Keratinocyte (primary cell): Measurements from ENCODE around the gene ST8SIA1. TPM values are rescaled to one million over a fixed set of nuclear protein-coding genes. Genes with fewer than 3 reads are reported as not detected.

Experiments
- DNase-seq: peaks from one replicate; pipeline ENCODE4 v3.0.0-alpha.2; 2011; ENCODE audit warnings: low read depth, missing footprints, low spot score
- FAIRE-seq: peaks from 2 replicates; lab custom pipeline; 2011; peaks lifted over from hg19 to GRCh38; lab: Jason Lieb, UNC
- H2AFZ ChIP-seq: 2 replicates; pipeline ENCODE4 v1.6.0; 2012; ENCODE audit warnings: low read length, control low read depth, inconsistent platforms; ENCODE audit not compliant: control insufficient read depth
- H3K27ac ChIP-seq: 2 replicates; pipeline ENCODE4 v1.5.1; 2011; ENCODE audit warnings: low read length; ENCODE audit not compliant: control insufficient read depth, insufficient read depth
- H3K27me3 ChIP-seq: 3 replicates; pipeline ENCODE4 v1.6.0; 2011; ENCODE audit warnings: low read length; ENCODE audit not compliant: control insufficient read depth, insufficient read depth; ENCODE audit errors: extremely low read depth
- H3K36me3 ChIP-seq, 2 experiments: 2 replicates in 1 of 2; 3 replicates in 1 of 2; pipeline ENCODE4 v1.5.1; 2011; ENCODE audit warnings: low read length in 2 of 2, mild to moderate bottlenecking in 1 of 2; ENCODE audit not compliant: control insufficient read depth in 2 of 2, insufficient read depth in 2 of 2; ENCODE audit errors: extremely low read depth in 1 of 2
- H3K4me1 ChIP-seq: 3 replicates; pipeline ENCODE4 v1.5.1; 2011; ENCODE audit warnings: low read length; ENCODE audit not compliant: control insufficient read depth, insufficient read depth; ENCODE audit errors: extremely low read depth
- H3K4me2 ChIP-seq: 3 replicates; pipeline ENCODE4 v1.6.0; 2011; ENCODE audit warnings: low read depth, low read length; ENCODE audit not compliant: control insufficient read depth, insufficient read depth; ENCODE audit errors: extremely low read depth
- H3K4me3 ChIP-seq, 3 experiments: fragments of 200-600 bp in 1 of 3; sonication (generic) in 1 of 3; 2 replicates in 2 of 3; 3 replicates in 1 of 3; pipeline ENCODE4 v1.5.1; 2011 to 2016; ENCODE audit warnings: low read length in 3 of 3, mild to moderate bottlenecking in 3 of 3, control low read depth in 2 of 3, inconsistent platforms in 1 of 3, low read depth in 1 of 3, mixed read lengths in 1 of 3, mixed run types in 1 of 3, moderate library complexity in 1 of 3; ENCODE audit not compliant: control insufficient read depth in 2 of 3, insufficient read depth in 2 of 3; ENCODE audit errors: extremely low read depth in 1 of 3
- H3K79me2 ChIP-seq: 2 replicates; pipeline ENCODE4 v1.6.0; 2012; ENCODE audit warnings: low read length; ENCODE audit not compliant: control insufficient read depth, insufficient read depth
- H3K9ac ChIP-seq: 3 replicates; pipeline ENCODE4 v1.6.0; 2011; ENCODE audit warnings: low read length; ENCODE audit not compliant: control insufficient read depth, insufficient read depth; ENCODE audit errors: extremely low read depth
- H3K9me1 ChIP-seq: 3 replicates; pipeline ENCODE4 v1.6.0; 2011; ENCODE audit warnings: low read length; ENCODE audit not compliant: control insufficient read depth, insufficient read depth; ENCODE audit errors: extremely low read depth
- H3K9me3 ChIP-seq: 2 replicates; pipeline ENCODE4 v1.5.1; 2012; ENCODE audit warnings: low read depth, low read length; ENCODE audit not compliant: control insufficient read depth
- H4K20me1 ChIP-seq: 3 replicates; pipeline ENCODE4 v1.6.0; 2011; ENCODE audit warnings: low read length; ENCODE audit not compliant: control insufficient read depth, insufficient read depth; ENCODE audit errors: extremely low read depth
- CTCF ChIP-seq, 3 experiments: IDR thresholded peaks in 1 of 3; conservative IDR thresholded peaks in 1 of 3; optimal IDR thresholded peaks in 1 of 3; 2 replicates in 2 of 3; 3 replicates in 1 of 3; pipeline versions ENCODE3 to v1.5.1; 2011; ENCODE audit warnings: low read length in 3 of 3, mild to moderate bottlenecking in 3 of 3, moderate library complexity in 2 of 3, control low read depth in 1 of 3, inconsistent platforms in 1 of 3; ENCODE audit not compliant: insufficient read depth in 2 of 3; ENCODE audit errors: extremely low read depth in 1 of 3
- EZH2 ChIP-seq: IDR thresholded peaks from one replicate; pipeline ENCODE4 v1.6.1; 2012; ENCODE audit warnings: inconsistent platforms, mild to moderate bottlenecking, low read length, moderate library complexity
- dilution Hi-C: fragments of 300-500 bp; cut with MboI; formaldehyde crosslinking; loops from one replicate; pipeline ENCODE4 v1.7.0; 2020; ENCODE audit warnings: low sequenced_read_pairs; ENCODE audit not compliant: extremely low pct_ligation_motif_present
- polyA plus RNA-seq, 5 experiments: library from polyadenylated mRNA; depleted of rRNA in 3 of 5; stranded (reverse) in 3 of 5; stranded (forward) in 1 of 5; unstranded in 1 of 5; fragments of >200 nt; gene quantifications; 1 replicate in 1 of 5; 2 replicates in 3 of 5; 3 replicates in 1 of 5; pipeline versions ENCODE4 v1.2.1 to v1.2.3, GENCODE V29; 2011 to 2012; ENCODE audit warnings: missing spikeins in 2 of 5, low read depth in 1 of 5, low replicate concordance in 1 of 5

The ST8SIA1 gene
- polyA plus RNA-seq, 1 donor (not counting 4 experiments of a cell fraction or from before 2014, with no cell fraction given) = 0.50 TPM

- no peak overlapping the region for H2AFZ ChIP-seq
- H3K9ac ChIP-seq = no peak overlapping the region
- H3K4me1 ChIP-seq = no peaks in the 10 kb centered on the region
- dilution Hi-C loops = no loop called here
- H3K9me3 ChIP-seq = no peaks in the 10 kb centered on the region
- TF ChIP-seq CTCF (optimal IDR thresholded peaks at IDR 0.05 in 1 of 3, IDR thresholded peaks at IDR 0.05 in 1 of 3, conservative IDR thresholded peaks at IDR 0.05 in 1 of 3; ENCODE audit: extremely low read depth in 1 of 3, insufficient read depth in 2 of 3, low read length in 3 of 3) = no peak
- TF ChIP-seq EZH2 = no peak
- H4K20me1 ChIP-seq = no peaks in the 10 kb centered on the region
- no peak overlapping the region for H3K4me2 ChIP-seq
- no peaks in the 10 kb centered on the region for H3K9me1 ChIP-seq
- no peak for FAIRE-seq
- H3K27me3 ChIP-seq = no peaks in the 10 kb centered on the region
- no peak overlapping the region for H3K4me3 ChIP-seq
- H3K36me3 ChIP-seq = no peaks in the 10 kb centered on the region
- no peak for DNase-seq
- H3K79me2 ChIP-seq = no peaks in the 10 kb centered on the region
- no peak overlapping the region for H3K27ac ChIP-seq
Measured at GRCh38 chr12:22348208-22348607, 13.7 kb upstream of the ST8SIA1 start.

GRCh38 chr12:22340143-22340542 is 5.6 kb upstream of the ST8SIA1 start:
- H3K27me3 ChIP-seq = no peaks in the 10 kb centered on the region
- no peak overlapping the region for H2AFZ ChIP-seq
- dilution Hi-C loops = no loop called here
- DNase-seq (no peak), FAIRE-seq (no peak)
- H3K36me3 ChIP-seq = no peaks in the 10 kb centered on the region
- no peak overlapping the region for H3K4me3 ChIP-seq
- no peaks in the 10 kb centered on the region for H3K9me1 ChIP-seq
- H3K79me2 ChIP-seq = no peaks in the 10 kb centered on the region
- no peaks in the 10 kb centered on the region for H4K20me1 ChIP-seq
- H3K27ac ChIP-seq = no peak overlapping the region
- TF ChIP-seq CTCF (optimal IDR thresholded peaks at IDR 0.05 in 1 of 3, IDR thresholded peaks at IDR 0.05 in 1 of 3, conservative IDR thresholded peaks at IDR 0.05 in 1 of 3; ENCODE audit: extremely low read depth in 1 of 3, insufficient read depth in 2 of 3, low read length in 3 of 3) (no peak), EZH2 (no peak)
- no peaks in the 10 kb centered on the region for H3K9me3 ChIP-seq
- peaks cover 3% of the 10 kb centered on the region for H3K4me1 ChIP-seq
- no peak overlapping the region for H3K9ac ChIP-seq
- no peak overlapping the region for H3K4me2 ChIP-seq
